Keratinocyte (primary cell): Measurements from ENCODE around the gene PNISR. TPM values are rescaled to one million over a fixed set of nuclear protein-coding genes. Genes with fewer than 3 reads are reported as not detected.

Experiments
- DNase-seq: peaks from one replicate; pipeline ENCODE4 v3.0.0-alpha.2; 2011; ENCODE audit warnings: low read depth, missing footprints, low spot score
- FAIRE-seq: peaks from 2 replicates; lab custom pipeline; 2011; peaks lifted over from hg19 to GRCh38; lab: Jason Lieb, UNC
- H2AFZ ChIP-seq: 2 replicates; pipeline ENCODE4 v1.6.0; 2012; ENCODE audit warnings: low read length, control low read depth, inconsistent platforms; ENCODE audit not compliant: control insufficient read depth
- H3K27ac ChIP-seq: 2 replicates; pipeline ENCODE4 v1.5.1; 2011; ENCODE audit warnings: low read length; ENCODE audit not compliant: control insufficient read depth, insufficient read depth
- H3K27me3 ChIP-seq: 3 replicates; pipeline ENCODE4 v1.6.0; 2011; ENCODE audit warnings: low read length; ENCODE audit not compliant: control insufficient read depth, insufficient read depth; ENCODE audit errors: extremely low read depth
- H3K36me3 ChIP-seq, 2 experiments: 2 replicates in 1 of 2; 3 replicates in 1 of 2; pipeline ENCODE4 v1.5.1; 2011; ENCODE audit warnings: low read length in 2 of 2, mild to moderate bottlenecking in 1 of 2; ENCODE audit not compliant: control insufficient read depth in 2 of 2, insufficient read depth in 2 of 2; ENCODE audit errors: extremely low read depth in 1 of 2
- H3K4me1 ChIP-seq: 3 replicates; pipeline ENCODE4 v1.5.1; 2011; ENCODE audit warnings: low read length; ENCODE audit not compliant: control insufficient read depth, insufficient read depth; ENCODE audit errors: extremely low read depth
- H3K4me2 ChIP-seq: 3 replicates; pipeline ENCODE4 v1.6.0; 2011; ENCODE audit warnings: low read depth, low read length; ENCODE audit not compliant: control insufficient read depth, insufficient read depth; ENCODE audit errors: extremely low read depth
- H3K4me3 ChIP-seq, 3 experiments: fragments of 200-600 bp in 1 of 3; sonication (generic) in 1 of 3; 2 replicates in 2 of 3; 3 replicates in 1 of 3; pipeline ENCODE4 v1.5.1; 2011 to 2016; ENCODE audit warnings: low read length in 3 of 3, mild to moderate bottlenecking in 3 of 3, control low read depth in 2 of 3, inconsistent platforms in 1 of 3, low read depth in 1 of 3, mixed read lengths in 1 of 3, mixed run types in 1 of 3, moderate library complexity in 1 of 3; ENCODE audit not compliant: control insufficient read depth in 2 of 3, insufficient read depth in 2 of 3; ENCODE audit errors: extremely low read depth in 1 of 3
- H3K79me2 ChIP-seq: 2 replicates; pipeline ENCODE4 v1.6.0; 2012; ENCODE audit warnings: low read length; ENCODE audit not compliant: control insufficient read depth, insufficient read depth
- H3K9ac ChIP-seq: 3 replicates; pipeline ENCODE4 v1.6.0; 2011; ENCODE audit warnings: low read length; ENCODE audit not compliant: control insufficient read depth, insufficient read depth; ENCODE audit errors: extremely low read depth
- H3K9me1 ChIP-seq: 3 replicates; pipeline ENCODE4 v1.6.0; 2011; ENCODE audit warnings: low read length; ENCODE audit not compliant: control insufficient read depth, insufficient read depth; ENCODE audit errors: extremely low read depth
- H3K9me3 ChIP-seq: 2 replicates; pipeline ENCODE4 v1.5.1; 2012; ENCODE audit warnings: low read depth, low read length; ENCODE audit not compliant: control insufficient read depth
- H4K20me1 ChIP-seq: 3 replicates; pipeline ENCODE4 v1.6.0; 2011; ENCODE audit warnings: low read length; ENCODE audit not compliant: control insufficient read depth, insufficient read depth; ENCODE audit errors: extremely low read depth
- CTCF ChIP-seq, 3 experiments: IDR thresholded peaks in 1 of 3; conservative IDR thresholded peaks in 1 of 3; optimal IDR thresholded peaks in 1 of 3; 2 replicates in 2 of 3; 3 replicates in 1 of 3; pipeline versions ENCODE3 to v1.5.1; 2011; ENCODE audit warnings: low read length in 3 of 3, mild to moderate bottlenecking in 3 of 3, moderate library complexity in 2 of 3, control low read depth in 1 of 3, inconsistent platforms in 1 of 3; ENCODE audit not compliant: insufficient read depth in 2 of 3; ENCODE audit errors: extremely low read depth in 1 of 3
- EZH2 ChIP-seq: IDR thresholded peaks from one replicate; pipeline ENCODE4 v1.6.1; 2012; ENCODE audit warnings: inconsistent platforms, mild to moderate bottlenecking, low read length, moderate library complexity
- dilution Hi-C: fragments of 300-500 bp; cut with MboI; formaldehyde crosslinking; loops from one replicate; pipeline ENCODE4 v1.7.0; 2020; ENCODE audit warnings: low sequenced_read_pairs; ENCODE audit not compliant: extremely low pct_ligation_motif_present
- polyA plus RNA-seq, 5 experiments: library from polyadenylated mRNA; depleted of rRNA in 3 of 5; stranded (reverse) in 3 of 5; stranded (forward) in 1 of 5; unstranded in 1 of 5; fragments of >200 nt; gene quantifications; 1 replicate in 1 of 5; 2 replicates in 3 of 5; 3 replicates in 1 of 5; pipeline versions ENCODE4 v1.2.1 to v1.2.3, GENCODE V29; 2011 to 2012; ENCODE audit warnings: missing spikeins in 2 of 5, low read depth in 1 of 5, low replicate concordance in 1 of 5

Gene PNISR
- polyA plus RNA-seq, 1 donor (not counting 4 experiments of a cell fraction or from before 2014, with no cell fraction given): 60.5 TPM

- Histone ChIP-seq H3K4me1 (no peaks in the 10 kb centered on the region), H3K4me3 (no peak overlapping the region), H3K27me3 (no peaks in the 10 kb centered on the region), H3K79me2 (peaks cover 30% of the 10 kb centered on the region), H3K4me2 (no peak overlapping the region), H2AFZ (no peak overlapping the region), H3K9me1 (no peaks in the 10 kb centered on the region), H3K9ac (no peak overlapping the region), H4K20me1 (no peaks in the 10 kb centered on the region), H3K36me3 (peaks cover 7 to 15% of the 10 kb centered on the region in 2 experiments), H3K27ac (no peak overlapping the region), H3K9me3 (no peaks in the 10 kb centered on the region)
- FAIRE-seq (no peak), DNase-seq (no peak)
- dilution Hi-C loops: no loop called here
- no peak for TF ChIP-seq CTCF (optimal IDR thresholded peaks at IDR 0.05 in 1 of 3, IDR thresholded peaks at IDR 0.05 in 1 of 3, conservative IDR thresholded peaks at IDR 0.05 in 1 of 3; ENCODE audit: extremely low read depth in 1 of 3, insufficient read depth in 2 of 3, low read length in 3 of 3)
- TF ChIP-seq EZH2: no peak
These were observed 15.4 kb downstream of the PNISR start for GRCh38 chr6:99409672-99410071.

GRCh38 chr6:99407076-99407475 is 18.0 kb downstream of the PNISR start:
- TF ChIP-seq EZH2: no peak
- H3K27ac ChIP-seq: no peak overlapping the region
- H3K27me3 ChIP-seq: no peaks in the 10 kb centered on the region
- H4K20me1 ChIP-seq: no peaks in the 10 kb centered on the region
- H3K36me3 ChIP-seq: peaks cover 15 to 20% of the 10 kb centered on the region in 2 experiments
- H2AFZ ChIP-seq: no peak overlapping the region
- no peaks in the 10 kb centered on the region for H3K4me1 ChIP-seq
- no peaks in the 10 kb centered on the region for H3K9me1 ChIP-seq
- H3K4me3 ChIP-seq: no peak overlapping the region
- no peak overlapping the region for H3K9ac ChIP-seq
- no peak overlapping the region for H3K4me2 ChIP-seq
- no peak for DNase-seq
- no peaks in the 10 kb centered on the region for H3K9me3 ChIP-seq
- no peak for FAIRE-seq
- peaks cover 8% of the 10 kb centered on the region for H3K79me2 ChIP-seq
- dilution Hi-C loops: no loop called here

GRCh38 chr6:99402448-99402847 is 22.7 kb downstream of the PNISR start:
- H3K4me3 ChIP-seq: no peak overlapping the region
- peaks cover 16 to 17% of the 10 kb centered on the region in 2 experiments for H3K36me3 ChIP-seq
- H3K9me1 ChIP-seq: no peaks in the 10 kb centered on the region
- H3K4me2 ChIP-seq: no peak overlapping the region
- no peak overlapping the region for H2AFZ ChIP-seq
- no peaks in the 10 kb centered on the region for H3K4me1 ChIP-seq
- H3K9ac ChIP-seq: no peak overlapping the region
- H3K9me3 ChIP-seq: no peaks in the 10 kb centered on the region
- TF ChIP-seq EZH2: no peak
- no peak for TF ChIP-seq CTCF (optimal IDR thresholded peaks at IDR 0.05 in 1 of 3, IDR thresholded peaks at IDR 0.05 in 1 of 3, conservative IDR thresholded peaks at IDR 0.05 in 1 of 3; ENCODE audit: extremely low read depth in 1 of 3, insufficient read depth in 2 of 3, low read length in 3 of 3)
- H4K20me1 ChIP-seq: no peaks in the 10 kb centered on the region
- DNase-seq (no peak), FAIRE-seq (no peak)
- dilution Hi-C loops: no loop called here
- no peaks in the 10 kb centered on the region for H3K79me2 ChIP-seq
- no peak overlapping the region for H3K27ac ChIP-seq
- H3K27me3 ChIP-seq: no peaks in the 10 kb centered on the region
